ENCODE results near the gene HTT-AS. TPM values are rescaled to one million over a fixed set of nuclear protein-coding genes. Genes with fewer than 3 reads are reported as not detected.

HTT-AS gene
- total RNA-seq, 1 donor: not detected

DNA sequence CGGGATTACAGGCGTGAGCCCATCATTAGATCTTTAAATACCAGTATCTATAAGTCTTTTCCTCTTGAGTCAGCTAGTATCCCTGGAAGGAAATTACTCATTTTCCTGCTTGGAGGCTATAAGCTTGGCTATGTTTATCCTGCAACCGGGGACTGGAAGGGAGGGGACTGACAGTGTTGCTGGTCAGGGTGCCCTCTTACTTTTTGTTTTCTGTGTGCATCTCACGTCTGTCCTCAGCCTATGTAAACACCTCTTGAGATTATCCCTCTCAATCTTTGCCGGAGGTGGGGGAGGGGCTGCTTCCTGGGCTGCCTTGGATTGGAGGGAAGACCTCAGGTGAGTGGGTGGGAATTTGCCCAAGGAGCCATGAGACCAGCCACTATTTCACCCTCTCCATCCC lies 37.1 kb upstream of the HTT-AS start:
- DNase-seq (ENCODE audit: low read depth): peak; percentile 58
- H3K4me3 ChIP-seq (ENCODE audit: low read depth, low read length): no peak overlapping the region
- TF ChIP-seq, protein P1, sequence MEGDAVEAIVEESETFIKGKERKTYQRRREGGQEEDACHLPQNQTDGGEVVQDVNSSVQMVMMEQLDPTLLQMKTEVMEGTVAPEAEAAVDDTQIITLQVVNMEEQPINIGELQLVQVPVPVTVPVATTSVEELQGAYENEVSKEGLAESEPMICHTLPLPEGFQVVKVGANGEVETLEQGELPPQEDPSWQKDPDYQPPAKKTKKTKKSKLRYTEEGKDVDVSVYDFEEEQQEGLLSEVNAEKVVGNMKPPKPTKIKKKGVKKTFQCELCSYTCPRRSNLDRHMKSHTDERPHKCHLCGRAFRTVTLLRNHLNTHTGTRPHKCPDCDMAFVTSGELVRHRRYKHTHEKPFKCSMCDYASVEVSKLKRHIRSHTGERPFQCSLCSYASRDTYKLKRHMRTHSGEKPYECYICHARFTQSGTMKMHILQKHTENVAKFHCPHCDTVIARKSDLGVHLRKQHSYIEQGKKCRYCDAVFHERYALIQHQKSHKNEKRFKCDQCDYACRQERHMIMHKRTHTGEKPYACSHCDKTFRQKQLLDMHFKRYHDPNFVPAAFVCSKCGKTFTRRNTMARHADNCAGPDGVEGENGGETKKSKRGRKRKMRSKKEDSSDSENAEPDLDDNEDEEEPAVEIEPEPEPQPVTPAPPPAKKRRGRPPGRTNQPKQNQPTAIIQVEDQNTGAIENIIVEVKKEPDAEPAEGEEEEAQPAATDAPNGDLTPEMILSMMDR (IDR thresholded peaks at IDR 0.05; ENCODE audit: insufficient read depth, low read length): no peak

- peak; percentile 64 for DNase-seq (ENCODE audit: low read depth)
- TF ChIP-seq, protein P1 (IDR thresholded peaks at IDR 0.05; ENCODE audit: insufficient read depth, low read length): no peak
- no peak overlapping the region for H3K4me3 ChIP-seq (ENCODE audit: low read depth, low read length)
Observed at GRCh38 chr4:3108211-3108610, 33.9 kb upstream of the HTT-AS start.

GRCh38 chr4:3107691-3108121 lies 33.4 kb upstream of the HTT-AS start:
- TF ChIP-seq, protein P1 (IDR thresholded peaks at IDR 0.05; ENCODE audit: insufficient read depth, low read length): no peak
- H3K4me3 ChIP-seq (ENCODE audit: low read depth, low read length): no peak overlapping the region
- DNase-seq (ENCODE audit: low read depth): peak; percentile 59

DNA sequence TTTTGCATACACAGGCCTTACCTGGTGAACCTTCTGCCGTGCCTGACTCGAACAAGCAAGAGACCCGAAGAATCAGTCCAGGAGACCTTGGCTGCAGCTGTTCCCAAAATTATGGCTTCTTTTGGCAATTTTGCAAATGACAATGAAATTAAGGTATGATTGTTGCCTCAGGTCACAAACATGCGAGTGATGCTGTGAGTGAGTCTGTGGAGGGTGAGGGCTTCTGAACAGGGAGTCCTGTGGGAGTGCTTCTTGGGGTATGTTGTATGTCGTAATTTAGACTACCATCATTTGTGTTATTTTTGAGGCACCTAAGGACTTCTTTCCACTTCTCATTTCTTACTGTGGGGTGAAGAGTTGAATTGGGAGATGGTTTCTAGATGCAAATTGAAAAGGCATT lies 32.9 kb upstream of the HTT-AS start:
- no peak for DNase-seq (ENCODE audit: low read depth)
- TF ChIP-seq, protein P1 (IDR thresholded peaks at IDR 0.05; ENCODE audit: insufficient read depth, low read length): no peak
- no peak overlapping the region for H3K4me3 ChIP-seq (ENCODE audit: low read depth, low read length)

DNA sequence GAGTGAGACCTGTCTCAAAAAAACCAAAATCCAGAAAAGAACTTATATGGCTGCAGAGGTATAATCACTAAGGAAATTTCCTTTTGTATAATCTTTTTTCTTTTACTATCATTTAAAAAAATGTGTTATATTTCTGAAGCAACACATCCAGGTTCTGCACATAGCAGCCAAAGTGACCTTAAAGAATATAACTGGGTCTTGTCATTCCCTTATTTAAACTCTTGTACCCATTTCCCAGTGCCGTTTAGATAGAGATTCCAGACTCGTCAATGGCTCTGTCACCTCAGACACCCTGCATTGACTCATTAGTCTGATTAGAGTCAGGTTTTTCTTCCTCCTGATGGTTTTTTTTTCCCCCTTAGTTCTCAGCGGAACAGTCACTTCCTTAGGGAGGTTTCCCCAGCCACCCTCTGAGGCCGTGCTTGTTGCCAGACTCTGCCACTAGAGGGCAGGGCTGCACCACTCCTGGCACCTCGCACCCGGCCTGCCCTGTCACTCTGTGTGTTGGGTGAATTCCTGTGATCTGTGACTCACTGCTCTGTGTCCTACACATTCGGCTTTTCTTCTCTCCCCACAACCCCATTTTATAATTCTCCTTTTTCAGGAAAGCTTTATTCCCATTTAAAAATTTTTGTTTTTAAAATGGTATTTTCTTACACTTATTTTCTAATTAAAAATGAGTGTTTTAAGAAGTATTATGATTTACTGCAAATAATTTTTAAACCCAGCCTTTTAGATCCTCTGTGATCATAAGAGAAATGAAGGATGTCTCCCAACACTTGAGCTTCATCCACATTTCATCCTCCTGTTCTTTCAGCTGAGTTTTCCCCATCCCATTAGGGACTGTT lies 32.2 kb upstream of the HTT-AS start:
- TF ChIP-seq, protein P1 (IDR thresholded peaks at IDR 0.05; ENCODE audit: insufficient read depth, low read length): peak; percentile 98
- peak; percentile 90 for DNase-seq (ENCODE audit: low read depth)
- no peak overlapping the region for H3K4me3 ChIP-seq (ENCODE audit: low read depth, low read length)

DNA sequence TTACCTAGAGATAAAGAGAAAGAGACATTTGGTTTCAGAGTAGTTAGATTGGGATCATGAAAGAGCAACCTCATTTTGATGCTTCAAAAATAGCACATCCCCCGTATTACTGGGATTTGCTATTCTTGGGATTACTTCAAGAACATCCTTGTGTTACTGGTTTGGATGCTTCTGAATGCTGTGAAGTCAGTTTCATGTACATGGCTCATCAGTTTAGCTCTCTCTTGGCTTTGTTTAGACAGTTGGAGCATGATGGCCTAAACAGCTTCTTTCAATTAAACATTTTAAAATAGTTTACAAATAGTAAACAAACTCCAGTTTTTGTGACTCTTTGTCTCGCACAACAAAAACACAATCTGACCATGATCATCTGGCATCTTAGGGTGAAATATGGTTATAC lies 24.0 kb upstream of the HTT-AS start:
- no peak overlapping the region for H3K4me3 ChIP-seq (ENCODE audit: low read depth, low read length)
- DNase-seq (ENCODE audit: low read depth): no peak
- TF ChIP-seq, protein P1 (IDR thresholded peaks at IDR 0.05; ENCODE audit: insufficient read depth, low read length): no peak

Data from fibroblast of the aortic adventitia (primary cell).